GM21381 (cell line): ENCODE measurements around the gene PTPN14.

ENCODE experiments used
- ATAC-seq: cut with Tn5 transposase; IDR thresholded peaks from one replicate; pipeline ENCODE4 v1.9.1; 2021; ENCODE audit warnings: mild to moderate bottlenecking, moderate library complexity; ENCODE audit not compliant: unreplicated experiment

The PTPN14 gene

DNA sequence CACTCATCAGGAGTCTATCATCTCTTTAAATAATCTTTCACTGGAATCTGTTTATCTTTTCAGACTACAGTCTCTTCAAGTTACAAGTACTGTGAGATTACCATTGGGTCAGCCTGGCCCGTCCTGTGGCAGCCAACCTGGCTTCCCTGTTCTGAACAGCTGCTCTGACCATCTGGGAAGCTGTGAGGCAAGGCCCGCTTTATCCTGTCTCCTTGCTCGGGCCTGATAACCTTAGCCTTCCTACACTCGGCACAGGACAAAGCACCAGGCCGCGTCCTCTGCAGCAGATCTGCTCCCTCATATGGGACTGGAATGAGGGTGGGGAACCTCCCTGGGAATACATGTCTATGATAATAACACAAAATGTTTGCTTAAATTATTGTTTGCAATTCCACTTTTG is 113.3 kb downstream of the PTPN14 start:
- no peak for ATAC-seq

DNA sequence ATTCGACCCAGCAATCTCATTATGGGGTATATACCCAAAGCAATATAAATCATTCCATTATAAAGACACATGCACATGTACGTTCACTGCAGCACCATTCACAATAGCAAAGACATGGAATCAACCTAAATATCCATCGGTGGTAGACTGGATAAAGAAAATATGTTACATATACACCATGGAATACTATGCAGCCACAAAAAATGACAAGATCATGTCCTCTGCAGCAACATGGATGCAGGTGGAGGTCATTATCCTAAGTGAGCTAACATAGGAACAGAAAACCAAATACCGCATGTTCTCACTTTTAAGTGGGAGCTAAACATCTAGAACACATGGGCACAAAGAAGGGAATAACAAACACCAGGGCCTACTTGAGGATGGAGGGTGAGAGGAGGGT is 115.5 kb downstream of the PTPN14 start:
- ATAC-seq, result no peak

DNA sequence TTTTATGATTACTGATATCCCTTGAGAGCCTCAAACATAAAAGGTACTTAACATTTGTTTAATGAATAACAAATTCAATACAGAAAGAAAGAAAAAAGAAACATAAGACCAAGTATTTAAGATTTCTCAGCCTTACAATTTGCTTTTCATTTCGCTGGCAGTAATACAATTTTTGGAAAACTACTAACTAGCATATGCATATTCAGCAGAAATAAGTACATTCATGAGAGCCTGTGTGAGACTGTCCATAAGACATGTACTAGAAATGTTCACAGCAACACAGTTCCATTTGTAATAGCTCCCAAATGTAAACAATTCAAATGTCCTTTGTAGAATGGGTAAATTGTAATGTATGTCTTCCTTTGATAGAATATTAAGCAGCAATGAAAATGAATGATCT is 119.2 kb downstream of the PTPN14 start:
- ATAC-seq, result no peak

DNA sequence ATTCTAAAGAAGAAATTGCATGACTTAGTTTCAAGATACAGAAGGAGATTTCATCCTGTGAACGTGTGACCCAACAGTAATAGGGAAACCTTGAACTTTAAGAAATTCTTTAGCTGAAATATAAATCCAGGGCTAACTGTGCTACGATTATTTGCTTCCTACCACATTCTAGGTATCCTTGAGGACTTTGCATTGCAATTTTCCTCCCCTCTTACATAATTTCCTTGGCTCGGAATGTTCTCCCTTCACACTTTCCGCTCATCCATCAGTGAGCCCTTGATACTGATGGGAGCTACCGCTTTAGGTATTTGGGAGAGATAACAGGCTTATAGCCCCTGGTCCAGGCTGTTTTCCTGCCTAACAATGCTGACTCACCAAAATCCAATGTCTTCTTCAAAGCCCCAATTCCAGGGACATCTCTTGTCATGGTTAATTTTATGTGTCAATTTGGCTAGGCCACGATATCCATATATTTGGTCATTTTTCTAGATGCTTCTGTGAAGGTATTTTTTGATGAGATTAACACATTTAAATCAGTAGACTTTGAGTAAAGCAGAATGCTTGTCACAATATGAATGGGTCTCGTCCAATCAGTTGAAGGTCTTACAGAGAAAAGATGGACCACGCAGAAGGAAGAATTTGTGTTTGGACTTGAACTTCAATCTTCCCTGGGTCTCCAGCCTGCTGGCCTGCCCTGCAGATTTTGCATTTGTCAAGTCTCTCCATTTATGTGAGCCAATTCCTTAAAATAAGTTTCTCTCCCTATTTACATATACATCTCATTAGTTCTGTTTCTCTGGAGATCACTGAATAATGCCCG is 121.2 kb downstream of the PTPN14 start:
- ATAC-seq, result no peak

DNA sequence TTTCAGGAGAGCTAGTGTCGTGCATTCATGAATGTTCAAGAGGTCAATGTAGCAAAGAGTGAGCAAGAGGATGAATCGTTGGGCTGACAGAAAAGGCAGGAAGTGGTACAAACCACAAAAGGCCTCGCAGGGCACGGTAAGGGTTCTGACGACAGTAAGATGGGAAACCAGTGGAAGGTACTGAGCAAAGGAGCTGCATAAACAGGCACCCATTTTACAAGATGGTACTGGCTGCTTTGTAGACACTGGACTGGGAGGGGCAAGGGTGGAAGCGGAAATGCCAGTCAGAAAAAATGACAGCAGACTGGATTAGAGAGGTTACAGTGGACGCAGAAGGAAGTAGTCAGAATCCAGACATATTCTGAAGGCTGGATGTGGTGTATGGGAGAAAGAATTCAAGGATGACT is 123.5 kb downstream of the PTPN14 start:
- ATAC-seq, result peak; percentile 95

DNA sequence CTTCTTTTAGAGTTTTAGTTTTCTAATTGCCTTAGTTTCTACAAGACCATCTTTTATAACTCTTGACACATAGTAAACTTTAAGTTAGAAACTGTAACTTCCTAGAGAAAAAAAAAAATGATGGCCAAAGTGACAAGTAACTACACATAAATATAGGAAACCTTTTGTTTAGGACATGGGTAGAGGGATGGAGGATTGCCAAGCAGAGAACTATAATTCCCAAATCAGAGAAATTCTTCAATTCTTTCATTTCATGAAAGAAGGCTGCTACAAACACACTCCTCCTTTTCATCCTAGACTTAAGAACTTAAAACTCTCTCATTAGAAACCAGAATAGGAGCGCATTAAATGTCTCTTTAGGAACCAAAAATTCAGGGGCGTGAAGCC is 125.0 kb downstream of the PTPN14 start:
- ATAC-seq, result no peak

DNA sequence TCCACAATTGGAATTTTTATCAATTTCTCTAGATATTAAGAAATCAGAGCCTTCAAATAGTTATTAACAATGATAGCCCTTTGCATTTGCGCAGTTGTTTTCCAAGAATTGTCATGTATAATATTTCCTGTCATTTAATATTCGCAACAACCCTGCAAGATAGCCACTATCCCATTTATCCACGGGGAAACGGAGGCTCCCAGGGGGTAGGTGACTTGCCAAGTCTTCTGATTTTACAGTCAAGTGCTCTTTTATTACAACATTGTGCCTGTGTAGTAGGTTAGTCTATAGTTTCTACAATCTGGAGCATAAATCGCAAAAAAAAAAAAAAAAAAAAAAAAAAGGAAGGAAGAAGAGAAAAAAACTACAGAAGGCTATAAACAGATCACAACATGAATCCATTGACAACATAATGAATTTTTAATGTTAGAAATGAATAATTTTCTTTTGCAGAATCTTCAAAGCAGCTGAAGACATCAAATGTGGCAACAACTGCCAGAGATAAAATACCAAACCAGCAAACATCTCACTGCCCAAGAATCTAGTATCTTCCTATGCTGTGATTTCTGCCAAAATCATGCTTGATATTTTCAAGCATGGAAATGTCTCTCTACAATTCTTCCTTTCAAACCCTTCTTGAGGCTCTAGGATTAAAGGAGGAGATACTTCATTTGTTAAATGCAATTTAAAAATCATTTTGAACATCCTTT is 125.5 kb downstream of the PTPN14 start:
- no peak for ATAC-seq

DNA sequence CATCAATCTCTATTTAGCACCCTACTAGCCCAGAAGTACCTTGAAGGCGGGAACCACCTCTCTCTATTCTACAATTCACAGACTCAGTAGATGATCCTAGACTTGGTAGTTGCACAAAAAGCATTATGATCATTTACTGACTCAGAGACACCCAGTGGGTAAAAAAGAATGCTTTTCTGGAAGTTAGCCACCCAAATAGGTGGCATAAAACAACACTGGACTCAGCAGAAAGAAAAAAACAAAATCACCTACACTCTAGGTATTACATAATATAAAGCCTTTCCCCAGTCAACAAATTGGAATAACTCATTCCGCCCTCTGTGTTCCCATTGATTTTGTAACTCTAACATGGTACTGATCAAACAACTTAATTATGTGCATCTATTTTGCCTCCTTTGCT is 126.3 kb downstream of the PTPN14 start:
- ATAC-seq, result no peak

DNA sequence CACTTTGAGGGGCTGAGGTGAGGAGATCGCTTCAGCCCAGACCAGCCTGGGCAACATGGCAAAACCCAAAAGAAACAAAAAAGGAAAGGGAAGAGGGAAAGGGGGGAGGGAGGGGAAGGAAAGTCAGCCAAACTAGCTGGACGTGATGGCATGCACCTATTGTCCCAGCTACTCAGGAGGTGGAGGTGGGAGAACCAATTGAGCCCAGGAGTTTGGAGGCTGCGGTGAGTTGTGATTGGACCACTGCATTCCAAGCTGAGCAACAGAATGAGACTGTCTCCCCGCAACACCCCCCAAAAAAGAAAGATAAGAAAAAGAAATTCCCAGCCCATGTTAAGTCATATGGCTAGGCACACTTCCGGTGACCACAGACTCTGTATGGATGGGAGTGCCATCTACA is 128.4 kb downstream of the PTPN14 start:
- ATAC-seq, result no peak

DNA sequence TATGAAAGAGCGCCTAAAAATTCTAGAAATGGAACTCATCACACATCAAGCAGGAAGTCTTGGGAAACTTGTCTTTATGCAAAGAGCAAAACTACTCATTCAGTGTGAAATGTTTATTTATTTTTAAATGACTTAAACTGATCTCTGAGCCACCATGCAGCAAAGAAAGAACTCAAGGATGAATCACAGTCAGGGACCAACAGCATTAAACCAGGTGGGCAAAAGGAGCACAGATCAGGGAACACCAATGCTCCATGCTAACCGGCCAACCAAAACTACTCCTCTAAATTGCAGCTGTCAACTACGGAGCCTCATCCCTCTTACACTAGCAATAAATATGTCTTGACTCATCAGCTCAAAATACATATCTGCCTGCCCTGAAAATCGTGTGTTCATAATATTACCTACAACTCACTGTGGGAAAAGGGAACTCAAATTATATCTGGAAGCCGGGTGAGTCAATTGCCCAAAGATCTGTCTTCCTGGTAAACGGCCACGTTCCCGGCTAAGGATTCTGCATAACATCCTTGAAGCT is 129.2 kb downstream of the PTPN14 start:
- ATAC-seq, result no peak

DNA sequence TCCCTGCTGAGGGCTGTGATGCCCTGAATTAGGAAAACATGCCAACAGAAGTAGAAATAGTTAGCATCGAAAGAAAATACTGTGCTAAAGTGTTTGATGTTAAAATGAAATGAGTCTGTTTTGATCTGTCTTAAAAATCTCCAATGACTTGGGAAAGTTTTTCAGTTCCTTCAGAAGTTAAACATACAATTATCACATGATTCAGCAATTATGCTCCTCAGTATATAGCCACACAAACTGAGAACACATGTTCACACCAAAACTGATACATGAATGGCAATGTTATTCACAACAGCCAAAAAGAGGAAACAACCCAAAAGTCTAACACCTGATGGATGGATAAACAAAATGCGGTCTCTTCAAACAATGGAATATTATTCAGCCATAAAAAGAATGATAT is 130.6 kb downstream of the PTPN14 start:
- ATAC-seq, result no peak

DNA sequence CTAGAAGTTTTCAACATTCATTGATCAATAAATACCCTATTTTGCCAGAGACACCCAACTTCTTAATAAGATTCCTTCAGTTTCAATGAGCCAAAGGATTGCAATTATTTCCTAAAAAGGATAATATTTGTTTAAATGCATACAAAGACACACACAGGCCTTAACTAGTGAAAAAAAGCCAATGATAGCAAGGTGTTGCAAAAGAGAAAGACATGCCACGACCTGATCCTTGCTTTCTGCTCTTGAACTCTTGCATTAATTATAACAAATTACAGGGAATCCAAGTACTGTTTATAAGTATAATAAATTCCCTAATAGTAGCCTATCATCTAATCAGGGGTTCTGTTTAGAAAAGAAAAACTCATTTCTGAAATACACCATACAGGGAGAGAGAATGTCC is 131.1 kb downstream of the PTPN14 start:
- no peak for ATAC-seq

DNA sequence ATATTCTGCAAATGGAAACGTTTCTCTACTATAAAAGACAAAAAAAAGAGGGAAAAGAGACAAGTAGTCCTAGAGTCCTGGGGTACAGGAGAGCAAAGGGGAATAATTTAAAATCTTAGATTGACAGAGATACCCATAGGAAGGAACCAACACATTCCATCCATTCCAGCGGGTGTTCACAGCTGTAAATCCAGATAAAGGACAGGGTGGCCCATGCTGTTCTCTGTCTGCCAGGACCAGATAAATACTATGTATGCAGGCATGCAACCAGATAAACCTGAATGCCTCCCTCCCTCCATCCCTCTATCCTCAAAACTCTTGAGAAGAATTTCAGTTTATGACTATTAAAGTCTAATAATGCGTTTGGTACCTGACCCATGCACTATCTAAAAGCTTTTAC is 131.8 kb downstream of the PTPN14 start:
- no peak for ATAC-seq

DNA sequence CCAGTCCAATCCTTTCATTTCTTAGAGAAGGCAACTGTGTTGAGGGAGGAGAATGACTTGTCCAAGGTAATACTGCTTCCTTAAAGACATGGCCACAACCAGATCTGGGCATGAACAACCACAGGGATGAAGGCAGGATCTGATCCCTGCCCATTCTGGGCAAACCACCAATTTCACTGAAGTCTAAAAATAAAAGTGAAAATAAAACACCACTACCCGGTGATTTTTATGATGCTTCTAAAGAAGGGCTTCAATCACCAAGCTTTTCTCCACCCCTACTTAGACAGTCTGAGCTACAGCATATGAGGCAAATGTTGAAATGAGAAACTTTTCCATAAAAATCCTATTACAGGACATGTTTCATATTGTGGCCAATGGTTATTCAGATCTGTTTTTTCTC is 133.0 kb downstream of the PTPN14 start:
- ATAC-seq, result no peak

DNA sequence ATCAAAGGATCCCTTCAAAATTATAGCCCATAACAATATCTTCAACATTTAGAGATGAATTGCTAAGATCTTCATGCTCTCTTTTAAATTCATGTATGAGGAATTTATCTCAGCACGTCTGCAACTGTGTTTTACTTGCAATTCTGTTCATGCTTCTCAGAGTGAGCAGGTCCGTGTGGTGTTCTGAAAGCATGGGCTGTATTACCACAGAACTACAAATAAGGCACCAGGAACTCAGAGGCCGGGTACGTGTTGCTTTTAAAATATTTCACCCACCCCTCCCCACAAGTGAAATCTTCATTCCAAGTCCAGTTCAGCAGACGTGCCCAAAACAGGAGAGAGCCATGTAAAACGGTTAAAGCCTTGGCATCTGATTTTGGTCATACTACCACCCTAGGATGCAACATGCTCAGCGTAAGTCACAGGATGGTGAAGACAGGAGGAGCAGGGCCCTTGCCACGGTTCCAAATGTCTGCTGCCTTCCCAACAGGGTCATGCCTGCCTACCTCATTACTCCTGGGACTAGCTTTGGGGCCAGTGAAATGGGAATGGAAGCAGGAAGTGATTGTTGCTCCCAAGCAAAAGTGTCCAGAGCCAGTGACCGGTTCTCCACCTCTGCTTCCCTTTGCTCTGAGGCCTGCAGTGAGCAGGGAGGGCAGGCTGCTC is 133.7 kb downstream of the PTPN14 start:
- no peak for ATAC-seq

DNA sequence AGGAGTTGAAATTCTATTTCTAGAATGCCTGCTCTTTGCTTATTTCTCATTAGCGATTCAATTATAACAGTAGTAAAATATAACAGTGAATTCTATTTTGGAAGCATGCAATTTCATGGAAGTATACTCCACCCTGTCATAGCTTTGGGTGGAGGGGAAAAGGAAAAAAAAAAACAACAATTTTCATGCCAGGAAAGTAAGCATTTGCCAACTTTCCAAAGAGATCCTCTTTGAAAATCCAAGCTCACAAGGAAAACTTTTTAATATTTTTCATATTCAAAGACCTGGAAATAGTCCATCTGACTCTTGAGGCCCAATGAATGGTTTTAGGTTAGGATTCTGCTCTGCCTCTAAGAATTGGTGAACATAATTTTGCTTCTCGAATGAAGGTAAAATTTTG is 134.5 kb downstream of the PTPN14 start:
- no peak for ATAC-seq

DNA sequence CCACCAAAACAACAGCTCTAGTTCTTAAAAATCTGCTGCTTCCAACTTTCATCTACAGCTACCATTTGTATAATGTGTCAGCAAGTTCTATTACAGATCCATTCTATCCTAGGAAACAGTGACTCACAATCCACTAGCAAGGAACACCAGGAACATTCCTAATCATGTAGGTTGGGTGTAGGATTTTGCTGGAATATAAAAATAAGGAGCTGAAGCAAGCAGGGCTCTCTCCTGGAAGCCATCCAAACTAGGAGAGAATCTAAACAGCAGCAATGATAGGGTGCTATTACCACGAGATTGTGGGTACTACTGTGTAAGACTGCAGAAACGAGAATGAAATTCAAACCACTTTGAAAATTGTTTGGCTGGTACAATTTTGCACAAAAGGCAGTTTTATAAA is 135.0 kb downstream of the PTPN14 start:
- ATAC-seq, result no peak

DNA sequence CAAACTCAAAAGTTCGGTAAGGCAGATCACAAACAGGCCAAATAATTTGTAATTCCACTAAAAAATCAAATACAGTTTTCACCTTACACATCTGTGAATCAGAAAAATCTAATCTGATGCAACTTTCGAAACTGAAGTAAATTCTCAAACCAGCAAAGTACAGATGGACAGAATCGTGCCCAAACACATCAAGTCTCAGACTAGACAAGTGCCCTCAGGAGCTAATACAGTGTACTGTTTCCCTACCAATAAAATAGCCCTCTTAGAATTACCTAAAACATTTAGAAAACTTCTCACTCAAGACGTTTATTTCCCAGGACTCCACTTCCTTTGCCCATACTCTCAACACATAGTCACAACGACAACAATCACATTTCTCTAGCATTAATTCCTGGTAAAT is 136.3 kb downstream of the PTPN14 start:
- ATAC-seq, result no peak

DNA sequence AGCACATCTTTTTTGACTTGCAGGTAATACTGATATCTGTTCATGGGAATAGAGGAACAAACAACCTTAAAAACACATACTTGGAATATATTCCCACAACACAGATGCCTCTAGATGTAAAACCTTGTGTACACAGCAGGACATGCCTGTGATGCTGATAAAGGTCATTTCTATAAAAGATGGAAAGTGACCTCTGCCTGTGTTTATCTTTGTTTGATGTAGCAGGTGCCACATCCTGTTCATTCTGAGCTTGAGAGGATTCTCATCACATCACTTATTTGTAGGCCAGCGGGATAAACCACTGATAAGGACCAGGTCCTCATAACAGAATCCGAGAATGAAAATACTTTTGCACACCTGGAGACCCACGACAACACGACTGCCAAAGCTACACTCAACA is 136.7 kb downstream of the PTPN14 start:
- no peak for ATAC-seq

DNA sequence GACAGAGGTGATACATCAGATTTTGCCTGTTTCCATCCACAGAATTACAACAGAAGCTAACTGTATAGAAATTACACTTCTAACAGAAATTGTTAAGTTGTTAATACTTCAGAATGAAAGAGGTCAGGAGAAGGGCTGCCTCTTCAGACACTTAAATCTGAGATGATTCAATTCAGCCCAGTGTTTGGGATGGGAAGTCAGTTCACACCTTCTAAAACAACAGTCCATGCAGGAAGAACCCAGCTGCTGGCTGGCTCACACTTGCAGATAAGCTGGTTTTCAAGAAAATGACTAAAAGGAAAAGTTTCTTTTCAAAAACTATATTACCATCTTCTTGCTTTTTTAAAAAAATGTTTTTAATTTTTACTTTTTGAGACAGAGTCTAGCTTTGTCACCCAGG is 138.1 kb downstream of the PTPN14 start:
- no peak for ATAC-seq

DNA sequence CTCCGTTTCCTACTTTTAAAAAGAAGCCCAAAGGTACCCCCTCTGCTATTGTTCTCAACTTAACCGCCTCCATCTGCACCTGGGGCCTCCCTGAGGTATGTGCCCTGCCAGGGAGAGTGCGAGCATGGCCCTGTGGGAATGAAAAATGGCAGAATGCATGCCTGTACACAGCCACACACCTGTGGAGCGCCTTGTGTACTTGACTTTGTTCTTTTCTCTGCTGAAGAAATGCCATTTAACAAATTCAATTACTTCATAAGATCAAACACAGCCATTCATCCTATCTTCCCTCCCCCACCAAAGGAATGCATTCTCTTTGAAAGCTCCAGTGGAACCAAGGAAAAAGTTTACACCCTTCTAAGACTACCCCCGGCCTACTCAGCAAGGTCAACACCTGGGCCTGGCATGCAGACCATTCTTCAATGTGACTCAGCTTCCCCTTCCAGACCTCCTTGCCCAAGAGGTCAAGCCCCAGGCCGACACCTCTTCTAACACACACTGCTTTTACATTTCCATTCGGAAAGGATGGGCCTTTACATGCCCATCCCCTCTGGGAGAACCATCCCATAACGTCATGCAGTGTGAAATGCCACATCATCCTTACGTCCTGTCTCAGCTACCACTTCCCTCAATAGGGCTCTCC is 146.7 kb downstream of the PTPN14 start:
- peak; percentile 23 for ATAC-seq
